ENCODE measurements around the gene QSER1. TPM values are rescaled to one million over a fixed set of nuclear protein-coding genes. Genes with fewer than 3 reads are reported as not detected.

Gene QSER1
- total and polyA plus RNA-seq, 10 of the 15 experiments (the other 5 are each of a cell fraction or from before 2014, with no cell fraction given): 2.1 to 15.0 (median 9.4) TPM

DNA sequence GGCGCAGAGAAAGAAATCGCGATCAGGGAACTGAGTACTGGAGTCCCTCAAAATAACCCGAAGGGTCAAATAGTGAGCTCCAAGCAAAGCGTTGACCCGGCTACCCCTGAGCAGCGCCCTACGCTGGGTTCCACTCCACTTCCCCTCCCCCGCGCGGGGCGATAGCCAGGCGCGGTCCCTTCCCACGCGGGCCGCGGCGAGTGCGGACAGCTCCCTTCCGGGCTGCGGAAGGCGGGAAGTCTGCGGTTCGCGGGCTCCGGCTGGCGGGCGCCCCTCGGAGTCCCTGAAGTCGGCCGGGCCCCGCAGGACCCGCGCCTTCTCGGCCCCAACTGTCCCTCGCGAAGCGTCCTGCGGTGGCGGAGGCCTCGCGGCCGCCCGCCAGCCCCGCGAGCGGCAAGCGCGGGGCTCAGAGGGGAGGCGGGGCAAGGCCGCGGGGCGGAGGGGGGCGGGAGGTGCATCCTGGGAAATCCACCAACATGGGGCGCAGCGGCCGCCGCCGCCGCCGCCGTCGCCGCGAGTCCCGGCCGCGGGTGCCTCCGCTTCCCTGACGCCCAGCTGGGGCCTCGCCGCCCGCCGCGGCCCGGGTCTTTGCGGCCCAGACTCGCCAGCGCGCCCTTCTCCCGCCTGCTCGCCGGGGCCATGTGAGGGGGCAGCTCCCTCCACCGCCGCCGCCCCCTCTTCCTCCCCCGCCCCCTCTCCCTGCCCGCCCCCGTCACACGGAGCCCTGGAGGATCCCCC is at the start of gene QSER1 (continued):
- peak; percentile 57; the same call in 1 of the 2 replicates for TF ChIP-seq MXI1 (IDR thresholded peaks at IDR 0.05; ENCODE audit: low read depth, low read length)
- TF ChIP-seq ZZZ3 (IDR thresholded peaks at IDR 0.05; ENCODE audit: control insufficient read depth, insufficient read length, low read depth): no peak
- TF ChIP-seq ATF7 (IDR thresholded peaks at IDR 0.05; ENCODE audit: low read depth): no peak
- TF ChIP-seq NRF1 (conservative IDR thresholded peaks at IDR 0.05; ENCODE audit: low read depth, low read length): no peak
- TF ChIP-seq CUX1 (IDR thresholded peaks at IDR 0.05; ENCODE audit: insufficient replicate concordance, low read depth, low read length): no peak
- peak; percentile 67; the same call in 1 of the 2 replicates for TF ChIP-seq ASH2L (IDR thresholded peaks at IDR 0.05; ENCODE audit: borderline replicate concordance, low read depth)
- TF ChIP-seq SIN3A (IDR thresholded peaks at IDR 0.05; ENCODE audit: low read depth, low read length): peak; percentile 46; the same call in 1 of the 2 replicates
- TF ChIP-seq, protein P1, sequence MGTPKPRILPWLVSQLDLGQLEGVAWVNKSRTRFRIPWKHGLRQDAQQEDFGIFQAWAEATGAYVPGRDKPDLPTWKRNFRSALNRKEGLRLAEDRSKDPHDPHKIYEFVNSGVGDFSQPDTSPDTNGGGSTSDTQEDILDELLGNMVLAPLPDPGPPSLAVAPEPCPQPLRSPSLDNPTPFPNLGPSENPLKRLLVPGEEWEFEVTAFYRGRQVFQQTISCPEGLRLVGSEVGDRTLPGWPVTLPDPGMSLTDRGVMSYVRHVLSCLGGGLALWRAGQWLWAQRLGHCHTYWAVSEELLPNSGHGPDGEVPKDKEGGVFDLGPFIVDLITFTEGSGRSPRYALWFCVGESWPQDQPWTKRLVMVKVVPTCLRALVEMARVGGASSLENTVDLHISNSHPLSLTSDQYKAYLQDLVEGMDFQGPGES (IDR thresholded peaks at IDR 0.05): no peak
- TF ChIP-seq SP1 (IDR thresholded peaks at IDR 0.05; ENCODE audit: low read depth, low read length): no peak
- TF ChIP-seq RB1 (IDR thresholded peaks at IDR 0.05; ENCODE audit: borderline replicate concordance): peak; percentile 73; the same call in 1 of the 2 replicates
- no peak for TF ChIP-seq ZSCAN29 (IDR thresholded peaks at IDR 0.05)
- TF ChIP-seq WRNIP1 (IDR thresholded peaks at IDR 0.05; ENCODE audit: borderline replicate concordance, low read depth, low read length): no peak
- no peak for TF ChIP-seq MTA2 (IDR thresholded peaks at IDR 0.05; ENCODE audit: low read depth)
- peak; percentile 51; the same call in 1 of the 3 replicates for TF ChIP-seq POU2F2 (IDR thresholded peaks at IDR 0.05; ENCODE audit: borderline replicate concordance, low read depth, low read length)
- 0 out of 2 replicates have a peak, but pooled peaks have one; percentile 43 for TF ChIP-seq PAX5 (IDR thresholded peaks at IDR 0.05; ENCODE audit: borderline replicate concordance, low read depth, low read length)
- peak; percentile 94 for TF ChIP-seq LARP7 (IDR thresholded peaks at IDR 0.05)
- no peak for TF ChIP-seq MYB (IDR thresholded peaks at IDR 0.05; ENCODE audit: borderline replicate concordance, low read depth, low read length)
- TF ChIP-seq IKZF2 (IDR thresholded peaks at IDR 0.05): peak; percentile 44 to 45; a peak in 2 of 4 replicates
- TF ChIP-seq, protein P2, sequence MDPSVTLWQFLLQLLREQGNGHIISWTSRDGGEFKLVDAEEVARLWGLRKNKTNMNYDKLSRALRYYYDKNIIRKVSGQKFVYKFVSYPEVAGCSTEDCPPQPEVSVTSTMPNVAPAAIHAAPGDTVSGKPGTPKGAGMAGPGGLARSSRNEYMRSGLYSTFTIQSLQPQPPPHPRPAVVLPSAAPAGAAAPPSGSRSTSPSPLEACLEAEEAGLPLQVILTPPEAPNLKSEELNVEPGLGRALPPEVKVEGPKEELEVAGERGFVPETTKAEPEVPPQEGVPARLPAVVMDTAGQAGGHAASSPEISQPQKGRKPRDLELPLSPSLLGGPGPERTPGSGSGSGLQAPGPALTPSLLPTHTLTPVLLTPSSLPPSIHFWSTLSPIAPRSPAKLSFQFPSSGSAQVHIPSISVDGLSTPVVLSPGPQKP (IDR thresholded peaks at IDR 0.05; ENCODE audit: low read depth, low read length): 0 out of 2 replicates have a peak, but pooled peaks have one; percentile 18
- TF ChIP-seq SIX5 (IDR thresholded peaks at IDR 0.05; ENCODE audit: low read depth, low read length, severe bottlenecking): no peak
- no peak for TF ChIP-seq RELB (IDR thresholded peaks at IDR 0.05; ENCODE audit: low read depth)
- TF ChIP-seq CREM (IDR thresholded peaks at IDR 0.05; ENCODE audit: low read depth): no peak

All from GM12878 (cell line).